ENCODE data around the gene CLHC1.
"Not testable (repeated sequence)": the region's sequence is repeated elsewhere in the genome, so short reads cannot be mapped to it uniquely, and the experiment has no call there.

Gene CLHC1

GRCh38 chr2:55152475-55153412 lies 79.3 kb downstream of the CLHC1 start:
- DNase-seq: no peak

- no peak for DNase-seq
Observed at GRCh38 chr2:55151733-55152433, 80.2 kb downstream of the CLHC1 start.

GRCh38 chr2:55150834-55151233 lies 81.3 kb downstream of the CLHC1 start:
- no peak for DNase-seq

- DNase-seq: no peak
Observed at GRCh38 chr2:55148269-55148668, 83.8 kb downstream of the CLHC1 start.

GRCh38 chr2:55147531-55147930 lies 84.6 kb downstream of the CLHC1 start:
- no peak for DNase-seq

GRCh38 chr2:55147041-55147440 lies 85.1 kb downstream of the CLHC1 start:
- DNase-seq: no peak

GRCh38 chr2:55146263-55146662 lies 85.8 kb downstream of the CLHC1 start:
- DNase-seq: no peak

GRCh38 chr2:55144922-55145820 lies 86.9 kb downstream of the CLHC1 start:
- DNase-seq: no peak

- DNase-seq: not testable (repeated sequence)
Observed at GRCh38 chr2:55143706-55144105, 88.4 kb downstream of the CLHC1 start.

GRCh38 chr2:55142518-55142917 lies 89.6 kb downstream of the CLHC1 start:
- DNase-seq: no peak

- no peak for DNase-seq
Observed at GRCh38 chr2:55141572-55142413, 90.3 kb downstream of the CLHC1 start.

GRCh38 chr2:55140316-55141219 lies 91.5 kb downstream of the CLHC1 start:
- no peak for DNase-seq

- DNase-seq: no peak
Observed at GRCh38 chr2:55139305-55139704, 92.8 kb downstream of the CLHC1 start.

- no peak for DNase-seq
Observed at GRCh38 chr2:55138882-55139229, 93.2 kb downstream of the CLHC1 start.

GRCh38 chr2:55138014-55138881 lies 93.8 kb downstream of the CLHC1 start:
- DNase-seq: no peak

- DNase-seq: no peak
Observed at GRCh38 chr2:55137024-55137958, 94.8 kb downstream of the CLHC1 start.

GRCh38 chr2:55136138-55136541 lies 96.0 kb downstream of the CLHC1 start:
- no peak for DNase-seq

- DNase-seq: no peak
Observed at GRCh38 chr2:55135491-55135890, 96.6 kb downstream of the CLHC1 start.

GRCh38 chr2:55134316-55134706 lies 97.8 kb downstream of the CLHC1 start:
- peak; percentile 10 to 11 for DNase-seq
